NCI-H146 (cell line): ENCODE results near the gene M1AP.
"Not testable (repeated sequence)": the region's sequence is repeated elsewhere in the genome, so short reads cannot be mapped to it uniquely, and the experiment has no call there.

Experiments
- DNase-seq: peaks from one replicate; lab custom pipeline; 2025; lab: John Stamatoyannopoulos, UW

M1AP gene

GRCh38 chr2:74566076-74566753, 81.9 kb downstream of the M1AP start:
- DNase-seq = no peak

DNA sequence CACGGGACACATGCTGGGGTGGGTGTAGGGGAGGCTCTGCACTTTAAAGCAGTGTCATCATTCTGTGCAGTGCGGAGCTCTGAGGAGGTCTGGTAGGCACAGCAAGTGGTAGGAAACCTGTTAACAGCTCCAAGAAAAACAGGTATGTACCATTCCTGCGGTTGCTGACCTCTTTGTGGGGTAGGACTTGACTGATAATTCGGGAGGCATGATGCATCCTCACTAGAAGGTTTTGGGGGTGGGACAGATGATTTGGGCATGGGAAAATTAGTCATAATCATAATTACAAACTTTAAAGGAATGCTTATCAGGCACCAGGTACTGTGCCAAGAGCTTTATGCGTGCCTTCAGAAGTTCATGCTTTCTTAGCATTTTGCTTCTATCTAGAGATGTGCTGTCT, 83.9 kb downstream of the M1AP start:
- no peak for DNase-seq

- DNase-seq = no peak
Observed at GRCh38 chr2:74562126-74562775, 85.9 kb downstream of the M1AP start.

DNA sequence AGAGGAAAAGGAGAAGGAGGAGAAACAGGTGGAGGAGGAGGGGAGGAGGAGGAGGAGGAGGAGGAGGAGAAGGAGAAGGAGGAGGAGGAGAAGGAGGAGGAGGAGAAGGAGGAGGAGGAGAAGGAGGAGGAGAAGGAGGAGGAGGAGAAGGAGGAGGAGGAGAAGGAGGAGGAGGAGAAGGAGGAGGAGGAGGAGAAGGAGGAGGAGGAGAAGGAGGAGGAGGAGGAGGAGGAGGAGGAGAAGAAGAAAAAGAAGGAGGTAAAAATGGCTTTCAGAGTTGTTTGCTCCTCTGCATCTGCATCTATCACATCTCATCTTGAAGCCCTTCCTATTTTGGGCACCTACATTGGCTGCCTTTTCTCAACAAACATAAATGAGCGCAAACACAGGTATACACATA, 87.1 kb downstream of the M1AP start:
- not testable (repeated sequence) for DNase-seq

DNA sequence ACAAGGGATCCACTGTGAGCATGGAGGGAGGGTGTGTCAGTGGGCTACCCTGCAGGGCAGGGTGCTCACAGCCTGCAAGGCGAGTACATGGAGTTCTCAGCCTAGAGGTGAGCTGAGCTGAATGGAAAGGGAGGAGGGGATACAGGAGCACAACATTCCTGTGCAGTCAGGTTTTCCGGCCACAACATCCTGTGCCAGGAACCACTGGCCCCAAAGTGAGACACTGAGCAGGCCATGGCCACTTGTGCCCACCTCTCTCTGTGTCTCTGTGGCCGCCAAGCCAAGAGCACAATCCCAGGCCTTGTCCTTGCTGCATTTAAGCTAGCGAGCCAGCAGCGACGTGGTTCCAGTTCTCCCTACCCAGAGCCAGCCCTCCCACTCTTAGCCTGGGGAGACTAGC, 87.5 kb downstream of the M1AP start:
- no peak for DNase-seq

DNA sequence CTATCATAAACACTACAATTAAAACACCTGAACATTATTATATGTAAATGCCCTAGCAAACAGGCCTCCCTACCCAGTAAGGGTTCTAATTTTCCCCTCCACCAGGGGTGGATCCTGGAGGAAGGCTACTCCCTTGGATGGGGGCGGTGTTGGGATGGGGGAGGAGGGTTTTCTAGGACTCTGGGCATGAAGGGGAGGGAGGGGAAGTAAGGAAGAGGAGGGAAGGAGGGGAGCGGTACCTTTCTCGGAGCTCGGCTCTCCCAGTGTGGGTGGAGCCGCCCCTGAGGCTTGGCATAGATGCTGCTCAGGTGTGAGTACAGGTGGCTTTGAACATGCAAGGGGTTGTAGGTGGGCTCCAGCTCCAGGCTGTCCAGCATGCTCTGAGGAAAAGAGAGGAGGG, 88.2 kb downstream of the M1AP start:
- peak; percentile 54 for DNase-seq

GRCh38 chr2:74558284-74559230, 89.6 kb downstream of the M1AP start:
- DNase-seq = peak; percentile 50

DNA sequence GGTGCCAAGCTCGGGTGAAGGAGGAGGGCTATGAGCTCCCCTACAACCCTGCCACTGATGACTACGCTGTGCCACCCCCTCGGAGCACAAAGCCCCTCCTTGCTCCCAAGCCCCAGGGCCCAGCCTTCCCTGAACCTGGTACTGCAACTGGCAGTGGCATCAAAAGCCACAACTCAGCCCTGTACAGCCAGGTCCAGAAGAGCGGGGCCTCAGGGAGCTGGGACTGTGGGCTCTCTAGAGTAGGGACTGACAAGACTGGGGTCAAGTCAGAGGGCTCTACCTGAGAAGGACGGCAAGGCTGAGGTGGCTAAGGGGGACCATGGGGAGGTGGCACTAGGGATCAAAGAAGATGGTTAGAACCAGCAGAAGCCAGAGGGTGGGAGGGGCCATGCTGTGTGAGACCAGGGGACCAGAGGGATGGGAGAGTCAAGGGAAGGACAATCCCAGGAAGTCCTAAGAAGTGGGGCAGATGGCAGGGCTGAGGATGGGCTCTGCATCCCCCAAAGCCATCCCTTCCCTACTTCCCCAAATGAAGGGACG, 91.2 kb downstream of the M1AP start:
- DNase-seq = no peak

- DNase-seq = no peak
Observed at GRCh38 chr2:74556159-74556558, 92.0 kb downstream of the M1AP start.

GRCh38 chr2:74555610-74556103, 92.5 kb downstream of the M1AP start:
- DNase-seq = no peak

GRCh38 chr2:74554820-74555531, 93.2 kb downstream of the M1AP start:
- no peak for DNase-seq

- DNase-seq = peak; percentile 90
Observed at GRCh38 chr2:74553892-74554819, 94.0 kb downstream of the M1AP start, which contains the start of the genes DOK1 and LOXL3. Gene DOK1, plus strand, starts transcription at chr2:74554720. Its CDS starts 35 bp downstream, at chr2:74554755. Gene LOXL3, minus strand, starts transcription at chr2:74553942. Its CDS starts 1,308 bp downstream, at chr2:74552634.

DNA sequence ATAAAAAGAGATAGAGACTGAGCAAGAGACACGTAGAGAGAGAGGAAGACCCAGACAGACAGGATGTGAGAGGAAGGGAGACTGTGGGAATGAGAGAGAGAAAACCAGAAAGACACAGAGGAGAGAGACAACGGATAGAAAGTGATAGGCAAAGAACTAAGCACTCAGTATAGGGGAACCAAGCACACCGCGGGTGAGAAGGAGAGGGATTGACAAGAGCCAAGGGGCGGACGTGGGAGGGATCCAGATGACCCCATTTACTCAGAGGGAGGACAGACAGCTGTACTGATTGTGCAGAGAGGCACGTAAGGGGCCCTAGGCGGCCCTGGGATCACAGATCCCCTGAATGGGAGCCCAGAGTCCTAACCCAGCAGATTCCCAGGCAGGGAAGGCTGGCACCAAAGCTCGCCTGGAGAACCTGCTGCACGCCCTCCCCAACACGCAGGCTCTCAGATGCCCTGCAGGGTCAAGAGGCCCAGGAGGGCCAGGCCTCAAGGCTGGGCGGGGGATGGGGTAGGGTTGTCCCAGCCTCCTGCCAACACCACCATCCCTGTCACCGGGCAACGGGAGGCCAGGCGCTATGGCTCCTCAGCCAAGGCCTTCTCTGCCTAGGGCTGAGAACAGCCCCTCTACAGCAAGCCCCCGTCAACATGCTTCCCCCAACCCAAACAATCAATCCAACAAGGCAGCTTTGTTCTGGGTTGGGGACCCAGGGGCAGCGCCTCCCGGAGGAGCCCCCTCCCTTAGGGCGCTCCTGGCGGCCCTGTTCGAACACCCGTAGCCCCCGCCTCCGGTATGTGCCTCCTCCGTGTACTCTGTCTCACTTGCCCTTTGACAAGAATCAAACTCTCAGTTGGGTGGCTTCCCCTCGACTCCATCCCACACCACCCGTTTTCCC, 95.0 kb downstream of the M1AP start:
- peak; percentile 52 for DNase-seq

DNA sequence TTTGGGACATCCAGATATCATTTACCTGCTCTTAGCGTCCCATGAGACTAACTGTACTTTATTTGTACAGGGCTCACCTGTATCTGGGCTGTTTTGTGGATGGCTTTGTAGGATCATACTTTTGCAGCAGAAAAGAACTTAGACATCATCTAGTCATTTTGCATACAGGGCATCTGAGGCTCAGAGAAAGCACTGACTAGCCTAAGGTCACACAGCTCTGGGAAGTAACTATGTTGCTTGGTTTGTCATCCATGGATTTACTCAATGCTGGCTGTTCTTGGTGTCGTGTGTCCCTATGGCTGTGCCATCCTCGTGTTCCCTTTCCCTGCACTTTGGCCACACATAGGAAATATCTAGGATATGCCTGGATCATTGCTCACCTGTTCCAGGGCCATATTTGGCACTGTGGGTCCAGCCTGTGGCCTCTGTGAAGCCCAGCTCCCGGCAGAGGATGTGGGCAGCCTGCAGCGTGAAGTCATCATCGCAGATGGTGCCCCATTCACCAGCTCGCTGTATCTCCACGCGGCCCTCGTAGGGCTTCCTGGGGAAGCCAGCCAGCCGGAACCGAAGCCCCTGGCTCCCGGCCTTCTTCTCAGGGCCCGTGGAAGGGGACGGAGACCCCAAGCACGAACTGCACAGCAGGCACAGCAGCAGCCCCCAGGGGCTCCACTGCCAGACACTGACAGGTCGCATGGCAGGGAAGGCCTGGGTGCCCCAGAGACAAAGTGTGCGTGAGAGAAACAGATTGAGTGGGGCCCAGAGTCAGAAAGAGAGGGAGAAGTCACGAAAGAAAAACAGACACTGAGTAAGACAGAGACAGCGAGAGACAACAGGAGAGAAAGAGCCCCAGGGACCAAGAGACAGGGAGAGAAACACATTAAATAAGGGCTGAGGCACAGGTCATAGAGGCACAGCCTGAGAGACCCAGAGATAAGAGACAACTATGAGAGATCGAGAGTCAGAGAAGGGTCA, 95.9 kb downstream of the M1AP start:
- DNase-seq = no peak

GRCh38 chr2:74551530-74551929, 96.6 kb downstream of the M1AP start:
- no peak for DNase-seq

DNA sequence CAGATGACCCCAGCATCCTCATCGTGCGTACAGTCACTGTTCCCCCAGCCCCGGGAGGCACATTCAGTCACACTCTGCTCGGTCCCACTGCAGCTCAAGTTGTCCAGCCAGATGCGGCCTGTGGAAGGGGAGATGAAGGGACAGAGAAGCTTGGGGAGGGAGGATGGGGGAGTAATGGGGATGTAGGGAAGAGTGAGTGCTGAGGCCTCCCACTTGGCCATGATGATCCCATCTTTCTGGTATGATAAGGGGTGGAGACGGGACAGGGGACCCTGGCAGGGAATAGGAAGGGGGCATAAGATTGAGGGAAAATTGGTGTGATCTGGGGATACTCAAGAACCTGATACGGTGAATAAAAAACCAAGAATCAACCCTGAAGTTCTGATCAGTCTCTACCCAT, 97.9 kb downstream of the M1AP start:
- DNase-seq = no peak

DNA sequence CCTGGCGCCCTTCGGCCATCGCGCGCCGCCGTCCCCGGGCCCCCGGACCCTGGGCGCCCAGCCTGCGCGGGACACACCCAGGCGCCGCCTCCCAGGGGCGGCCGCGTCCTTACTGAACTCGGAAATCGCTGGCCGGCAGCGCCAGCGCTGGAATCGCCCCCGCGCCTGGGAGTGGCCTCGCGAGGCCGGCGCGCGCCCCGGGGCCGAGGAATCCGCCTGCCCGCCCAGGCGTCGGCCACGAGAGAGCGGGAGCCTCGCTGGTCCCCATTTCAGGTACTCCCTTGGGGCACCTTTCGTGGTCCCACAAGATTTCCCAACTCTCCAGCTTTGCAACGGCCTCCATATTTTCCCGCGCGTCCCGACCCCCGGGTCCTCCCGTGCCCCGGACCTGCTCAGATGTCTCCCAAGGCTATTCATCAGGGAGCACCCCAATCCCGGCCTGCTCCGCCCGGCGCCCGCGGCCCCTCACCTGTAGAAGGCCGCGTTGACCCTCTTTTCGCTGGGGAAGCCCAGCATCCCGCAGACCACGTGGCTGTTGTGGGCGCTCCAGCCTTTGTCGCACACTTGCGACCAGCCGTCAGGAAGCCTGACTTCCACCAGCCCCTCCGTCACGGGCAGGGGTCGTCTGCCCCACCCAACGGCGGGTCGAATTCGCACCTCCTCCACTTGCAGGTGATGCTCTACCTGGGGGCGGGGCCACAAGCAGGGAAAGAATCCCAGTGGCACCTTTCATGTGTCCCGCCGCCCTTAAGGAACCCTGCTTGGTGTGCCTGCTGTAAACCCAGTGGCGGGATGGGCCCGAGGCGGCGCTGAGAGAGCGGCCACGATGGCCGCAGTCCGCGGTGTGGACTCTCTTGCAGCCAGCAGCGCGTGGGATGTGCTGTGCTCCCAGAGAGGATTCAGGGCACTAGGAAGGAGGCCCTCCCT, 99.0 kb downstream of the M1AP start:
- peak; percentile 87 for DNase-seq
